Occipital lobe (tissue), 2 donors: ENCODE measurements around the gene NARS2. TPM values are rescaled to one million over a fixed set of nuclear protein-coding genes. Genes with fewer than 3 reads are reported as not detected.
"Not testable (repeated sequence)": the region's sequence is repeated elsewhere in the genome, so short reads cannot be mapped to it uniquely, and the experiment has no call there.

Experiments used
- DNase-seq: peaks from one replicate; lab custom pipeline; 2025; lab: John Stamatoyannopoulos, UW
- total RNA-seq: library from RNA; depleted of rRNA; stranded (reverse); fragments of >200 nt; gene quantifications from one replicate; pipeline ENCODE4 v1.2.3, GENCODE V29; 2014

NARS2 gene
- total RNA-seq, 1 donor from 2014 or later: 33.4 TPM

DNA sequence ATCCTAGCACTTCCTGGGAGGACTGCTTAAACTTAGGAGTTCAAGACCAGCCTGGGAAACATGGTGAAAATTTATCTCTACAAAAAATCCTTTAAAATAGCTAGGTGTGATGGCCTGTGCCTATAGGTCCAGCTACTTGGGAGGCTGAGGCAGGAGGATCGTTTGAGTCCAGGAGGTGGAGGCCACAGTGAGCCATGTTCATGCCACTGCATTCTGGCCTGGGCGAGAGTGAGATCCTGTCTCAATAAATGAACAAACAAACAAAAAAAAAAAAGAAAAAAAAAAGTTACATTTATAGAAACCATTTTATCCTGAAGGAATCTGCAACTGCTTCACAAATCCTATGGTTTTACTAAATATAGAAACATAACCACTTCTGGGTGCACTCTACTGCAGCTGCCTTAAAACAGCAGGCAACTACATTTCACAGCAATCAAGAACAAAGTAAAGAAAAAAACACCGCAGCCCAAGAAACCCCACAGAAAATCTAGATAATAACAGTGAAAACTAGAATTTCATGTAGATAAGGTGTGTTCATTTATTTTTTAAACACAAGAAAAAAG lies 81.2 kb downstream of the NARS2 start:
- no peak for DNase-seq

DNA sequence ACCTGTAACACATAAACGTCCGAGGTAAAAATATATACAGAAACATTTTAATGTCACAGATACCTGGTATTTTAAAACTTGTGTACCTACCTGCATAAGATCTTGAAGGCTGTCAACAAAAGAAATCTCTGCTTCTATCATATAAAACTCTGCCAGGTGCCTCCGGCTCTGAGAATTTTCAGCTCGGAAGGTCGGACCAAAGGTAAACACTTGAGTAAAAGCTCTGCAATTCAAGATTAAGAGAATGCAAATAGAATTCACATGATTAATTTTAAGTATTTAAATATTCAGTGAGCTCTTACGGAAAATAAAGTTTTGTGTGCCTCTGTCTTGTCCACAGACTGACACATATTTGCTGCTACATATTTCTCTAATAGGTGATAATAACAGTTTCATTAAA lies 81.7 kb downstream of the NARS2 start:
- no peak for DNase-seq

DNA sequence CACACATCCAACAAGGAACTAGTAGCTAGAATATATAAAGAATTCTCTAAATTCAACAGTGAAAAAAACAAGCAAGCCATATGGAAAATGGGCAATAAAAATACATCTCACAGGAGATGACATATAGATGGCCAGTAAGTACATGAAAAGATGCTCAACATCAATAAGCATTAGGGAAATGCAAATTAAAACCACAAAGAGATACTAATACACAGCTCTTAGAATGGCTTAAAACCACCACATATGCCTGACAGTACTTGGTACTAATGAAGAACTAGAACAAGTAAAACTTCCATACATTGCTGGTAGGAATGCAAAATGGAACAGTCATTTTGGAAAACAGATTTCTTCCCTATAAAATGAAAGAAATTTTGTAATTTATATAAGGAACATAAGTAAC lies 85.5 kb downstream of the NARS2 start:
- DNase-seq: no peak

DNA sequence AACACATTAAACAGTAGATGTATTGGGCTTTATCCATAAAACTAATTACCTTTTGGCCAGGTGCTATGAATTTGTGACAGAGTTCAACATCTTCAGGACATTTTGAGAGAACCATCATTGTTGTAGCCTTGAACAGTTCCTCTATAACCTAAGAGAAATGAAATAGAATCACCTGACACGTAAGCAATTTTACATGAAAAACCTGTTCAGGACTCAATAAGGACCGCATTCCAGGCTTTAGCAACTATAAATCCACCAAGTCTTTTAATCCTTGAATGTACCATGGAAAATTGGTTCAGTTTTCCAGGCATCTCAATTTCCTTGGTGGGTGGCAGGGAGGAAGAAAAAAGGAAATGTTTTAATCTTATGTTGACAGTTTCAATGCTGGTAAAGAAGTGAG lies 96.1 kb downstream of the NARS2 start:
- no peak for DNase-seq

DNA sequence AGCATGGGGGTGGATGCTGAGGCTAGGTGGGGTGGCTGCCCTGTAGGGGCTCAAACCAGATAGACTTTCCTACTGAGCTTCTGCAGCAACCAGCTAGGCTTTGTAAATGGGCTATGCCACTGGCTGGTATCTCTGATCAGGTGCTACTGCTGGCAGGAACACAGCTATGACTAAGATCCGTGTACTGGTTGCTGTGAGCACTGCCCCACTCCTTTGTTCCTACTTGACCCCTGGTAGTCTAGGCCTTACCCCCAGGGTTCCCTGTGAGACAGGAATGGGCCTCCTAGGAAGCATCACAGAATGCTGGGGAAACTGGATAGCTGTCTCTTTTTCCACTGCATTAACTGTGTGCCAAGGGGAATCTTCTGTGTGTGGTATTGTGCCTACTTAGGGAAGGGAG lies 98.6 kb downstream of the NARS2 start:
- DNase-seq: no peak

DNA sequence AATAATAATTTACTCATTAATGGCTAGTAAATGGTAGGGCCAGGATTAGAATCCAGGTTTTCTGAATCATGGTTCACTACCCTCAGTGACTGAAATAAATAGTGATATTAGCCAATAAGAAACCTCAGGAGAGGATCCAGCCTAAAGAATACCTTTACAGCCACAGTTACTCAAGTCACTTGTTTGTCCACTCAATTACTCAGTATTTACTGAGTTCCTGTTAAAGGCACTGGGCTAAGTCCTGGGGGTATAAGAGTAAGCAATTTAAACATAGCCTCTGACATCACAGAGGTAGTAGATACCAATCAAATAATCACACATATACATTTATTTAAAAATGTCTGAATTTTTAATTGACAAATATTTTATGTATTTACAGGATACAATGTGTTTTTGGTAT lies 100.2 kb downstream of the NARS2 start:
- no peak for DNase-seq

DNA sequence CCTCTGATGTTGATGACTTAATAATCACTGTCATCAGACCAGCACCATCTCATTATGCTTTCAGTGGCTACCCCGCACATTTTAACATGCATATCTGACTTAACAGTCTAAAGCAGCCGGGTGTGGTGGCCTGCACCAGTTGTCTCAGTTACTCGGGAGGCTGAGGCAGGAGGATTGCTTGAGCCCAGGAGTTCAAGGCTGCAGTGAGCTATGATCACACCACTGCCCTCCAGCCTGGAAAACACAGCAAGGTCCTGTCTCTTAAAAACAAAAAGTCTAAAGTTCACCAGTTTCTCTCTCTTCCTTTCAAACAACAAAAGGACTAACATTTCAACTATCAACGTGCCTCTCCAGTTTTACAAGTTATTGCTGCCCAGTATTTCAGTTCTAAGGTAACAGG lies 101.8 kb downstream of the NARS2 start:
- no peak for DNase-seq

DNA sequence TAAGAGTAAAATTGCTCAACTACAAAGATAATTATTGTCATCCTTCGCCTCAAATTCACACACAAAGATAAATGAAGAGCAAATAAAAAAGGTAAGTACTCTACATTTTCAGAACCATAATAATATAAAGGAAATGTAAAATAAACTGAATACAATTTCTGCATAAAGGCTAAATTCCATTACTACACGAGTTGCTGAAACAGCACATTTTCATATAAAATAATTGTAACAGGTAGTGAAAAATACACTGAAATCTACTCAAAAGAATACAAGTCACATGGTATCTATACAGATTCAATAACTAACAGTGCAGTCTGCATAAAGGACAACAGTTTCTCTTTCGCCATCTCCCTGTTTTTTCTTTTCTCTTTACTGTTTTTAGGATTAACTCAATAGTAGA lies 102.3 kb downstream of the NARS2 start:
- DNase-seq: no peak

DNA sequence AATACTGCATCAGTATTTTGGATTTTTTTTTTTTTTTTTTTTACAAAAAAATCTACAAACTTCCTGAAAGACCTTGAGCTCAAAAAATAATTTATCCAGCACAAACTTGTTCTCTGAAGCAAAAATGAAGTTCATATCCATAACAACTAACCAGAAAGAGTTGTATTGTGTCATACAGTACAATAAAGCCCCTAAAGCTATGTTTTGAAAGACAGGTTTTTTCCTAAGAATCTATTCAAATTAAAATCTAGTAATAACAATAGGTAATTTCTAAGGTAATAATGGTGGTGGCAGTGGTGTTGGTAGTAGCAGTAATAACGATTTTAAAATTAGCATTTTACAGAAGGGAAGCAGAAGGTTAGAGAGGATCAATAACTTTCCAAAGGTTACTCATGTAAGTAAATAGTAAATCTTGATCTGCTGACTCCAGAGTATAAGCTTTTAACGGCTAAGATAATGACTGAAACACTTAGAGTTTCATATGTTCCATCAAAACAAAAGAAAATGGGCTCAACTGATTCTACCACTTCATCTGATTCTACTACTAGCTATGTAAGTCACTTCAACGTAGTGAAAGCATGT lies 103.7 kb downstream of the NARS2 start:
- no peak for DNase-seq

DNA sequence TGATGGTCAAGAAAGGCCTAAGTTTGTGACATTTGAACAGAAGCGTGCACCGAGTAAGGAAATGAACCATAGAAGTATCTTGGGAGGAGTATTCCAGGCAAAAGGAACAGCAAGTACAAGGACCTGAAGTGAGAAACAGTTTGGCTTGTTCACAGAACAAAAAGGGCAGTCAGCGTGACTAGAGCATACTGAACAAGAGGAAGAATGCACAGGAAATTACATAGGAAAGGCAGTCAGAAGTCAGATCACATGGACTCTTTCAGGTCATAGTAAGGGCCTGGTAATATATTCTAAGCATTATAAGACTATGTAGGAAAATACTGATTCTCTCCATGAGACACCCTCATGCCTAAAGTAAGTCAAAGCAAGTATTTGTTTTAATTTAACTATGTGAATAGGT lies 104.8 kb downstream of the NARS2 start:
- no peak for DNase-seq

DNA sequence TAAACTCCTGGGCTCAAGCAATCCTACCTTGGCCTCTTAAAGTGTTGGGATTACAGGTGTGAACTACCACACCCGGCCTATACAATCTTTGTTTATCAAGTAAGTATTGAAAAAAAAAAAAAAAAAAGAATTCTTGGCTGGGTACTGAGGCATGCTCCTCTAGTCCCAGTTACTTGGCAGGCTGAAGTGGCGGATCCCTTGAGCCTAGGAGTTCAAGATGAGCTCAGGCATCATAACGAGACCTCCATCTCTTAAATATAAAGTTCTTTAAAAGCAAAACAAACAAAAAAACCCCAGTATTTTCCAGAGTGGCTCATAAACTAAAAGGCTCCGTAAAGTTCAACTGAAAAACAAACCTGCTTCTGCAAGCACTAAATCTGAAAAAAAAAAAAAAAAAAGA lies 106.7 kb downstream of the NARS2 start:
- DNase-seq: no peak

DNA sequence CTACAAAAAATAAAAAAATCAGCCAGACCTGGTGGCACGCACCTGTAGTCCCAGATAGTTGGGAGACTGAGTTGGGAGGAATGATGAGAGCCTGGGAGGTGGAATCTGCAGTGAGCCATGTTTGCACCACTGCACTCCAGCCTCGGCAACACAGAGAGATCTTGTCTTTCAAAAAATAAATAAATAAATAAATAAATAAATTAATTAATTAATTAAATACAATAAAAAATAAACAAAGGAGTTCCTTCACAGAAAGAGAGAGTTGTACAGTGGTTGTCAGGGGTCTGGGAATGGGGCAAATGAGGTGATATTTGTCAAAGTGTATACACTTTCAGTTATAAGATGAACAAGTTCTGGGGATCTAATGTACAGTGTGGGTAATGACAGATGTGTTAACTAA lies 107.3 kb downstream of the NARS2 start:
- no peak for DNase-seq

DNA sequence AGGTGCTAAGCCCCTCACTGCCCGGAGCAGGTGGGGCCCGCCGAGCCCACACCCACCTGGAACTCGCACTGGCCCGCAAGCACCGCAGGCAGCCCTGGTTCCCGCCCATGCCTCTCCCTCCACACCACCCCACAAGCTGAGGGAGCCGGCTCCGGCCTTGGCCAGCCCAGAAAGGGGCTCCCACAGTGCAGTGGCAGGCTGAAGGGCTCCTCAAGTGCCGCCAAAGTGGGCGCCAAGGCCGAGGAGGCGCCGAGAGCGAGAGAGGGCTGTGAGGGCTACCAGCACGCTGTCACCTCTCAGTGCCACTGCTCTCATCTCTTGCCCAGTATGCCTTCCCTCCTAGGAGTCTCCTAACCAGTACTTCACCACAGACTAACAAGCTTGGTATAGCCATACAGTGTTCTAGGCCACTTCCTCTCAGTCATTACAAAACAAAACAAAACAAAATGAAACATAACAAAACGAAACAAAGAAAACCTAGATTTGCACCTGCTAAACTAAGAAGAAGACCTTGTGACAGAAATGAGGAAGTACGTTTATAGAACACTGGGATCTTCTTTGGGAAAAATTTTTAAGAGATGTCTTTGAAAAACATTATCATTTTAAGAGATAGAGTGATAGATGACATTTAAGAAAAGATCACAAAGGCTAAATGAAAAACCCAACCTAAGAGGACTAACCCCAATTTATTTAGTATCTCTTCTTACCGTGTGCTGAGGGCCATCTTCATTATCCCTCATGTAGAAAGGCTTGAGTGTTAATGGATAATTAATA lies 109.3 kb downstream of the NARS2 start:
- DNase-seq: no peak

DNA sequence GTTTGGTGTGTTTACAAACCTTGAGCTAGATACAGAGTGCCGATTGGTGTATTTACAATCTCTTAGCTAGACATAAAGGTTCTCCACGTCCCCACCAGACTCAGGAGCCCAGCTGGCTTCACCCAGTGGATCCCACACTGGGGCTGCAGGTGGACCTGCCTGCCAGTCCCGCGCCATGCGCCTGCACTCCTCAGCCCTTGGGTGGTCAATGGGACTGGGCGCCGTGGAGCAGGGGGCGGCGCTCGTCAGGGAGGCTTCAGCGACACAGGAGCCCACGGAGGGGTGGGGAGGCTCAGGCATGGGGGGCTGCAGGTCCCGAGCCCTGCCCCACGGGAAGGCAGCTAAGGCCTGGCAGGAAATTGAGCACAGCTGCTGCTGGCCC lies 109.9 kb downstream of the NARS2 start:
- DNase-seq: not testable (repeated sequence)

DNA sequence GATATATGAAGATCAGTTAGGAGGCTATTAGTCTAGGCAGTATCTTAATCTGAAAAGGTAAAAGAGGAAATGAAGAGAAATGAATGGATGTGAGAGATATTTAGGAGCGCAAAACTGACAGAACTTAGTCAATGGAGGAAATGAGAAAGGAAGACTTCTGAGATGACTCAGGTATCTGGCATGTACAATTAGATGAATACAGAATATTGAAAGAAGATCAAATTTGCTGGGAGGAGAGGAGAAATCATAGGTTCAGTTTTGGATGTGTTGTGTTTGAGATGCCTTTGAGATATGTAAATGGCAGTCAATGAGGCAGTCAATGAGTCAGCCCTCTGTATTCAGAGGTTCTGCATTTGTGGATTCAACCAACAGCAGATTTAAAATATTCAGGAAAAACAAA lies 114.2 kb downstream of the NARS2 start:
- no peak for DNase-seq

DNA sequence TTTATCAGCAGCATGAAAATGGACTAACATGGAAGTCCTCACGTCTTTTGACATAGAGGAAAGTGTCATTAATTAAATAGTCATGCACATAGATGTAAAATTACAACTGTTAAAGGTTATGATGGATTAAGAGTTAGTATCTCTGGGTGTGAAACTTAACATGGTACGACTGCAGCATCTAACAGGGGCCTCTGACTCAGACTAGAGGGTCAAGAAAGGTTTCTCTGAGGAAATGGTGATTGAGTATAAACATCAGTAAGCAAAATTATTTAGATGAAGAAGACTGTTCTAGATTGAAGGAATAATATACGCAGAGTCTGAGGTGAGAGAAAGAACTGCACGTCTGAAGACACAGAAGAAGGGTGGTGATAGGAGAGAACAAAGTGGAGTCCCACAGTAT lies 114.9 kb downstream of the NARS2 start:
- DNase-seq: no peak

DNA sequence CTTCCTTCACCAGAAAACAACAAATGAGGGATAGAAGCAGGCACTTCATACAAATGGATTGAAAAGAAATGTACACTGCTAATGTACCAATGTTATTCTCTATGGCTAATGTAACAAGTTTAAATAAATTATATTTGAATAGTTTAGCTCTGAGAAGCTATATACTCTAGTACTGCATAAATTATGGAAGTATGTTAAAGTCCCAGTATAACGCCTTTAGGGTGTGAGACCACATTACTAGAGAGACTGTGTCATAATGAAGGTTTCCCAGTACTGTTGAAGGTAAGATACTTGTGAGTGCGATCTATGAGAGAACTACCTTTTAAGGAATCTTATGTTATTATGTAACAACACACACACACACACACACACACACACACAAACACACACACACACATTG lies 117.2 kb downstream of the NARS2 start:
- no peak for DNase-seq

DNA sequence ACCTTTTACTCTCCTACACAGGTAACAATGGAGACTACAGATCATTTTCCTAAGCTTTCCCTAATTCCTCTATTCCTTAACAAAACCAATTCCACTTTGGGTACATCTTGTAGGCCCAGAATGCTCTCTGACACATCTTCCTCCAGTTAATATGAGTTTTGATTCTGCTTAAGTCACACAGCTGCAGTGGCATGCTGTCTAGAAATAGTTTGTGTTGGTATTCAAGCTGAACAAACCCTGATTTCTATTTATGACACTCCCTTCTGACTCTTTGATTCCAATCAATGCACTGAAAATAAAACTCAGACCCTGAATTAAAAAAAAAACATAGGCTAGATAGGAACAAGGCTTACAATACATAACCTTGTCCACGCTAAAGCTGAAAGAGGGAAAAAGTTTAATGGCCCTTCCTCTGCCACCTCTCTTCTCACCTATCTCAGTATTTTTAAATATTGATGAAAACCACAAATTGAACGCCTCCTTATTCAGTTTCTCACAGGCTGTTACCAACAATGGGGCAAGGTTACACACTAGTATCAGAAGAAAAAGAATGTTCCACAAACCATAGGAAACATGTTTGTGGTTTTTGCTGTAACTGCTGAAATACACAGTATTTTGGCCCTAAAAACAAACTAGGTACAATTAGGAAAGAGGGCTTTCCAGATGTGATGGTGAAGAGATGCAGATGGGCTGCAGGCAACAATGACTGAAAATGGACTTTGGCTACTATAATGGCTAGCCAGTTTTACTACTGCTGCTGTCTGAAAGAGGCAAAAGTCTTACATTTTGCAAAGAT lies 121.3 kb downstream of the NARS2 start:
- no peak for DNase-seq

DNA sequence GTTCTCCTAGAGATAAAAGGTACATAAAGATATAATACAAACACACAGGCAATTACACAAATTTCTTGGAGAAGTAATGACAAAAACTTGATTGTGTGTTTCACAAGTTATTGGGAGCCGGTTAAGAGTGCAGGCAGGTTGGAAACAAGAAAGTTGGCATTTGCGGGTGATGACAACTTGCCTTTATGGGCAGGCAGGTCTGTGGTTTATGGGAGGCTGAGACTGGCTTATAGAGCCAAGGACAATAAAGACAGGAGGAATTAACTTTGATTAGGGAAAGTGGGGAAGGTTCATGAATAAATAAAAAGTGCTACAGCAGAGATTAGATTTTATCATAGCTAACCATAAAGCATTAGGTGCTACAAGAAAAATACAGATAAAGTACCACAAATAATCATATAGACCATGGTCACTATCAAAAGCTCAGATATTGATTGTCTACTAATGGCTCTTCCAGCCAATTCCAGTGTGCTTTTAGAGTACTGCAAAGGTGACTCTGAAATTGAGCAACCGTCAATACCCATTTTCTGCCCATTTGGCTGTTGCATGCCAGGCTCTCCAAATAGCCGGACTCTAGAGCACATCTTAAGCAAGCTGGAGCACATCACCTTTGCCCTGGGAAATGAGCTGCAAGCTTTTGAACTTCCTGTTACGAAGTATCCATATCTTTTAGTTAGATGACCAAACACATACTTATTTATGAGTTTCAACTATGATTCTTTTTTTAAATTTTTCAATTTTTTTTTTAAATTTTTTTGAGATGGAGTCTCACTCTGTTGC lies 123.1 kb downstream of the NARS2 start:
- DNase-seq: no peak

DNA sequence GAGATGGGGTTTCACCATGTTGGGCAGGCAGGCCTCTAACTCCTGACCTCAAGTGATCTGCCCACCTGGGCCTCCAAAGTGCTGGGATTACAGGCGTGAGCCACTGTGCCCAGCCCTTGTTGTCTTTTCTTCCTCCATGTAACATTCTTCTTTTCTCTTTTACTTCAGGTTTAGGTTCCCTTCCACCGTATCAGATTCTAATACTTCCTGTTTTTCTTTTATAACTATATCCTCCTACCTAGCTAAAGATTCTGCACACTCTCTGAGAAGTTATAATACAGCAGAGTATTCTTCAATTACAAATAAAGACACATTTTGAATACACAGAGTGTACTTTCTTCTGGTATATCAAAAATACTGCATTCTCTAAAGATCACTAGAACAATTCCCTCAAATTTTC lies 123.8 kb downstream of the NARS2 start:
- no peak for DNase-seq

DNA sequence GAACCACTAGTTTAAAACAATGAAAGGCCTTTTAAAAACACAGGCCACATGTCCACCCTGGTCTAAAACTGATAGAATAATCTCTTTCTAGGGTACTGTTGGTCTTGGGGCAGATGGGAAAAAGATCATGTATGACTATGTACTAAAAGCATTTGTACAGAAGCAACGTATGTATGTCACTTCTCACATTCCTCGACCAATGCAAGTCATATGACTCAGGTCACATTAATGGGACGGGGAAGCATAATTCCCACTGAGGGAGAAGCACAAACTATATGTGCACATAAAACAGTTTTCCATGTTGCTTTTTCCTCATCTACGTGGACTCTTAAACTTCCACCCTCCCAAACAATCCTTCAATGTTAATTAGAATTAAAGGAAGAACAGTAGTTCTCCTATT lies 124.8 kb downstream of the NARS2 start:
- DNase-seq: no peak

DNA sequence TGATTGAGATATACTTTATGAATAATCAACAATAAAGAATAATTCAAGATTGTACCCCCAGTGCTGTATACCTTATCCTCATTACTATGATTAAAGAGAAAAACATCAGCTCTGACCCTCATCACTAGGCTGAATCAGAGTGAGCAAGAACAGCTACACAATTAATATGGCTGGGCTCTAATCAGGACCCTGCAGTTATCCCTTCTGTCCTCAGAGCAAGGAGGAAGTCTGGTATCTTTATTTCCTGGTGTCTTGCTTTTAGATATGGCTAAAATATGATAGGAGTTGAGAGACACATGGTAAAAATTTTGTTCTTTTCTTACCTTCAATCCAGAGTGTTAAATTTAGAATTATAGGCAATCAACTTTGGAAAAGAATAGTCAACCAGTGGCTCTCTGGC lies 128.5 kb downstream of the NARS2 start:
- no peak for DNase-seq
